ENCODE results near the gene FOXP1.

GRCh38 chr3:71277341-71277740 is 306.2 kb downstream of the FOXP1 start:
- TF ChIP-seq EZH2 (IDR thresholded peaks at IDR 0.05; ENCODE audit: insufficient read depth, poor library complexity, severe bottlenecking) (no peak), EZH2phosphoT487 (IDR thresholded peaks at IDR 0.05; ENCODE audit: insufficient read depth, low read depth) (no peak)
